Glutamatergic neuron (in vitro differentiated cells): ENCODE results near the gene TADA2B. TPM values are rescaled to one million over a fixed set of nuclear protein-coding genes. Genes with fewer than 3 reads are reported as not detected.

Experiments
- DNase-seq: peaks from one replicate; pipeline ENCODE4 v3.0.0; 2022
- H3K27ac Mint-ChIP-seq: one replicate; pipeline ENCODE4 v1.8.0; 2020; ENCODE audit warnings: mild to moderate bottlenecking, mixed read lengths, inconsistent platforms; ENCODE audit not compliant: unreplicated experiment
- H3K27me3 Mint-ChIP-seq: one replicate; pipeline ENCODE4 v1.8.0; 2020; ENCODE audit warnings: mild to moderate bottlenecking, moderate library complexity, mixed read lengths, inconsistent platforms; ENCODE audit not compliant: unreplicated experiment
- H3K36me3 Mint-ChIP-seq: one replicate; pipeline ENCODE4 v1.8.0; 2020; ENCODE audit warnings: mild to moderate bottlenecking, mixed read lengths, inconsistent platforms; ENCODE audit not compliant: unreplicated experiment
- H3K4me1 Mint-ChIP-seq: one replicate; pipeline ENCODE4 v1.8.0; 2020; ENCODE audit warnings: mild to moderate bottlenecking, low read depth, mixed read lengths, inconsistent platforms; ENCODE audit not compliant: unreplicated experiment
- H3K4me3 Mint-ChIP-seq: one replicate; pipeline ENCODE4 v1.8.0; 2020; ENCODE audit warnings: mild to moderate bottlenecking, mixed read lengths, inconsistent platforms; ENCODE audit not compliant: unreplicated experiment
- H3K9me3 Mint-ChIP-seq: one replicate; pipeline ENCODE4 v1.8.0; 2020; ENCODE audit warnings: mild to moderate bottlenecking, moderate library complexity, mixed read lengths, inconsistent platforms; ENCODE audit not compliant: unreplicated experiment
- CTCF ChIP-seq: fragments of 200-600 bp; sonication (generic); IDR thresholded peaks from one replicate; pipeline ENCODE4 v1.5.0; 2021; ENCODE audit not compliant: partially characterized antibody, unreplicated experiment
- total RNA-seq: library from RNA; stranded (reverse); fragmentation: NEBNext Ultra II Directional; extraction: Animal tissue kit (Norgen Biotek cat#: 25700); gene quantifications from one replicate; pipeline ENCODE4 v1.2.1, GENCODE V29; 2021; ENCODE audit not compliant: unreplicated experiment

The TADA2B gene
- total RNA-seq, 1 donor from 2014 or later, result 14.3 TPM

GRCh38 chr4:7051144-7051495 lies 7.9 kb downstream of the TADA2B start:
- Mint-ChIP-seq H3K27ac (no peak overlapping the region), H3K27me3 (peaks cover 6% of the 10 kb centered on the region), H3K36me3 (peaks cover 7% of the 10 kb centered on the region), H3K4me1 (peaks cover 15% of the 10 kb centered on the region), H3K9me3 (peaks cover 2% of the 10 kb centered on the region), H3K4me3 (no peak overlapping the region)
- no peak for TF ChIP-seq CTCF
- DNase-seq, result no peak

- no peak for DNase-seq
- peaks cover 7% of the 10 kb centered on the region for H3K36me3 Mint-ChIP-seq
- peaks cover 2% of the 10 kb centered on the region for H3K9me3 Mint-ChIP-seq
- no peak overlapping the region for H3K4me3 Mint-ChIP-seq
- peaks cover 9% of the 10 kb centered on the region for H3K4me1 Mint-ChIP-seq
- H3K27ac Mint-ChIP-seq, result no peak overlapping the region
- peaks cover 6% of the 10 kb centered on the region for H3K27me3 Mint-ChIP-seq
- no peak for TF ChIP-seq CTCF
These were observed 8.7 kb downstream of the TADA2B start for GRCh38 chr4:7051905-7052304.

- TF ChIP-seq CTCF, result no peak
- Mint-ChIP-seq H3K27me3 (peaks cover 6% of the 10 kb centered on the region), H3K9me3 (peaks cover 2% of the 10 kb centered on the region), H3K4me3 (no peak overlapping the region), H3K36me3 (peaks cover 7% of the 10 kb centered on the region), H3K27ac (no peak overlapping the region), H3K4me1 (peaks cover 7% of the 10 kb centered on the region)
- no peak for DNase-seq
These were observed 9.1 kb downstream of the TADA2B start for GRCh38 chr4:7052313-7052712.

GRCh38 chr4:7052923-7053715 lies 9.9 kb downstream of the TADA2B start:
- peaks cover 2% of the 10 kb centered on the region for H3K9me3 Mint-ChIP-seq
- no peak for DNase-seq
- peaks cover 6% of the 10 kb centered on the region for H3K4me1 Mint-ChIP-seq
- peaks cover 7% of the 10 kb centered on the region for H3K36me3 Mint-ChIP-seq
- TF ChIP-seq CTCF, result no peak
- H3K27ac Mint-ChIP-seq, result no peak overlapping the region
- H3K4me3 Mint-ChIP-seq, result no peak overlapping the region
- peaks cover 6% of the 10 kb centered on the region for H3K27me3 Mint-ChIP-seq

- Mint-ChIP-seq H3K36me3 (peaks cover 7% of the 10 kb centered on the region), H3K9me3 (no peaks in the 10 kb centered on the region), H3K27ac (no peak overlapping the region), H3K27me3 (peaks cover 6% of the 10 kb centered on the region), H3K4me3 (no peak overlapping the region), H3K4me1 (peaks cover 6% of the 10 kb centered on the region)
- TF ChIP-seq CTCF, result no peak
- DNase-seq, result no peak
These were observed 11.1 kb downstream of the TADA2B start for GRCh38 chr4:7054106-7054880.
